Femur (tissue), 1 donor: ENCODE data around the gene DHX29.
A peak's percentile ranks its signal among the peaks of the same experiment; 100 is the strongest.
"Not testable (repeated sequence)": the region's sequence is repeated elsewhere in the genome, so short reads cannot be mapped to it uniquely, and the experiment has no call there.

Experiments
- DNase-seq: peaks from one replicate; pipeline ENCODE4 v3.0.0-alpha.2; 2017

Gene DHX29

GRCh38 chr5:55307383-55308253 lies at the start of gene DHX29, which contains the start of gene MTREX:
DHX29 (minus strand) TSS chr5:55307694; CDS start chr5:55307573, 121 bp downstream.
MTREX (plus strand) TSS chr5:55307989; CDS start chr5:55308014, 25 bp downstream.
- peak; percentile 95 for DNase-seq

- DNase-seq: no peak
Measured at GRCh38 chr5:55356896-55357295, 49.4 kb upstream of the DHX29 start.

GRCh38 chr5:55350754-55351153 lies 43.3 kb upstream of the DHX29 start:
- no peak for DNase-seq

- DNase-seq: no peak
Measured at GRCh38 chr5:55347786-55348185, 40.3 kb upstream of the DHX29 start.

- no peak for DNase-seq
Measured at GRCh38 chr5:55345327-55345726, 37.8 kb upstream of the DHX29 start.

GRCh38 chr5:55344392-55344992 lies 37.0 kb upstream of the DHX29 start:
- peak; percentile 62 for DNase-seq

GRCh38 chr5:55343609-55344008 lies 36.1 kb upstream of the DHX29 start:
- no peak for DNase-seq

- no peak for DNase-seq
Measured at GRCh38 chr5:55343107-55343506, 35.6 kb upstream of the DHX29 start.

- DNase-seq: no peak
Measured at GRCh38 chr5:55338810-55339243, 31.3 kb upstream of the DHX29 start.

- no peak for DNase-seq
Measured at GRCh38 chr5:55338092-55338613, 30.7 kb upstream of the DHX29 start.

GRCh38 chr5:55333811-55334210 lies 26.3 kb upstream of the DHX29 start:
- no peak for DNase-seq

- DNase-seq: no peak
Measured at GRCh38 chr5:55333017-55333416, 25.5 kb upstream of the DHX29 start.

GRCh38 chr5:55331321-55331720 lies 23.8 kb upstream of the DHX29 start:
- no peak for DNase-seq

- no peak for DNase-seq
Measured at GRCh38 chr5:55327281-55327680, 19.8 kb upstream of the DHX29 start.

GRCh38 chr5:55325621-55326020 lies 18.1 kb upstream of the DHX29 start:
- no peak for DNase-seq

- no peak for DNase-seq
Measured at GRCh38 chr5:55324815-55325418, 17.4 kb upstream of the DHX29 start.

GRCh38 chr5:55324006-55324405 lies 16.5 kb upstream of the DHX29 start:
- DNase-seq: no peak

GRCh38 chr5:55320571-55320970 lies 13.1 kb upstream of the DHX29 start:
- DNase-seq: no peak

- DNase-seq: no peak
Measured at GRCh38 chr5:55319491-55319890, 12.0 kb upstream of the DHX29 start.

- not testable (repeated sequence) for DNase-seq
Measured at GRCh38 chr5:55318237-55318636, 10.7 kb upstream of the DHX29 start.

- no peak for DNase-seq
Measured at GRCh38 chr5:55316837-55317236, 9.3 kb upstream of the DHX29 start.

GRCh38 chr5:55316289-55316688 lies 8.8 kb upstream of the DHX29 start:
- no peak for DNase-seq

- DNase-seq: no peak
Measured at GRCh38 chr5:55313870-55314617, 6.5 kb upstream of the DHX29 start.
